Stimulated activated CD4-positive, alpha-beta T cell treated with anti-CD3 and anti-CD28 coated beads, Interleukin-2, amount 100 ng/mL, for 24 hours (primary cell): ENCODE data around the gene ITPR1.

ENCODE experiments used
- DNase-seq, 2 donors: peaks; one replicate each; pipeline ENCODE4 v3.0.0-alpha.2; 2020

The ITPR1 gene

GRCh38 chr3:4794798-4795197 lies 301.6 kb downstream of the ITPR1 start:
- no peak for DNase-seq

- no peak for DNase-seq
Observed at GRCh38 chr3:4795905-4796304, 302.8 kb downstream of the ITPR1 start.

GRCh38 chr3:4797201-4797705 lies 304.1 kb downstream of the ITPR1 start:
- DNase-seq = no peak

GRCh38 chr3:4799266-4800256 lies 306.4 kb downstream of the ITPR1 start:
- peak in 1 of 2 donors; percentile 8 for DNase-seq

- no peak for DNase-seq
Observed at GRCh38 chr3:4800595-4800994, 307.4 kb downstream of the ITPR1 start.

GRCh38 chr3:4801892-4802291 lies 308.7 kb downstream of the ITPR1 start:
- DNase-seq = no peak

GRCh38 chr3:4802903-4803302 lies 309.8 kb downstream of the ITPR1 start:
- DNase-seq = peak in 1 of 2 donors; percentile 11

- DNase-seq = peak; percentile 12 to 22
Observed at GRCh38 chr3:4804161-4805058, 311.3 kb downstream of the ITPR1 start.

- DNase-seq = peak; percentile 38 to 39
Observed at GRCh38 chr3:4805662-4806061, 312.5 kb downstream of the ITPR1 start.

- no peak for DNase-seq
Observed at GRCh38 chr3:4806535-4807108, 313.5 kb downstream of the ITPR1 start.

GRCh38 chr3:4807381-4808280 lies 314.5 kb downstream of the ITPR1 start:
- DNase-seq = peak in 1 of 2 donors; percentile 11

GRCh38 chr3:4808637-4809036 lies 315.5 kb downstream of the ITPR1 start:
- no peak for DNase-seq

GRCh38 chr3:4809922-4810321 lies 316.8 kb downstream of the ITPR1 start:
- peak in 1 of 2 donors; percentile 9 for DNase-seq

- no peak for DNase-seq
Observed at GRCh38 chr3:4812591-4812990, 319.4 kb downstream of the ITPR1 start.

GRCh38 chr3:4813909-4814304 lies 320.8 kb downstream of the ITPR1 start:
- DNase-seq = no peak

GRCh38 chr3:4814305-4814903 lies 321.3 kb downstream of the ITPR1 start:
- DNase-seq = no peak

GRCh38 chr3:4814904-4815574 lies 321.9 kb downstream of the ITPR1 start:
- no peak for DNase-seq

- no peak for DNase-seq
Observed at GRCh38 chr3:4816306-4816705, 323.2 kb downstream of the ITPR1 start.

GRCh38 chr3:4816718-4817117 lies 323.6 kb downstream of the ITPR1 start:
- no peak for DNase-seq

- DNase-seq = no peak
Observed at GRCh38 chr3:4817128-4817527, 324.0 kb downstream of the ITPR1 start.

- no peak for DNase-seq
Observed at GRCh38 chr3:4818164-4818563, 325.0 kb downstream of the ITPR1 start.
